ENCODE results near the gene JAG2. TPM values are rescaled to one million over a fixed set of nuclear protein-coding genes. Genes with fewer than 3 reads are reported as not detected.

The JAG2 gene
- total RNA-seq, 1 experiment from 2014 or later, result 12.2 TPM

- Mint-ChIP-seq H3K27me3 (ENCODE audit: low read depth) (no peaks in the 10 kb centered on the region), H3K9me3 (no peaks in the 10 kb centered on the region), H3K4me1 (no peaks in the 10 kb centered on the region), H3K27ac (peak overlapping the region; percentile 78; the same call in 1 of the 2 replicates), H3K4me3 (no peak overlapping the region), H3K36me3 (no peaks in the 10 kb centered on the region)
- ChIA-PET POLR2A (no interaction called here), CTCF (interaction anchor here (1.0 to 1.2 kb wide), 2 partner anchors 9 to 143 kb away, joined by 3 read pairs; no protein-coding TSS in a partner anchor)
- TF ChIP-seq, protein P1, sequence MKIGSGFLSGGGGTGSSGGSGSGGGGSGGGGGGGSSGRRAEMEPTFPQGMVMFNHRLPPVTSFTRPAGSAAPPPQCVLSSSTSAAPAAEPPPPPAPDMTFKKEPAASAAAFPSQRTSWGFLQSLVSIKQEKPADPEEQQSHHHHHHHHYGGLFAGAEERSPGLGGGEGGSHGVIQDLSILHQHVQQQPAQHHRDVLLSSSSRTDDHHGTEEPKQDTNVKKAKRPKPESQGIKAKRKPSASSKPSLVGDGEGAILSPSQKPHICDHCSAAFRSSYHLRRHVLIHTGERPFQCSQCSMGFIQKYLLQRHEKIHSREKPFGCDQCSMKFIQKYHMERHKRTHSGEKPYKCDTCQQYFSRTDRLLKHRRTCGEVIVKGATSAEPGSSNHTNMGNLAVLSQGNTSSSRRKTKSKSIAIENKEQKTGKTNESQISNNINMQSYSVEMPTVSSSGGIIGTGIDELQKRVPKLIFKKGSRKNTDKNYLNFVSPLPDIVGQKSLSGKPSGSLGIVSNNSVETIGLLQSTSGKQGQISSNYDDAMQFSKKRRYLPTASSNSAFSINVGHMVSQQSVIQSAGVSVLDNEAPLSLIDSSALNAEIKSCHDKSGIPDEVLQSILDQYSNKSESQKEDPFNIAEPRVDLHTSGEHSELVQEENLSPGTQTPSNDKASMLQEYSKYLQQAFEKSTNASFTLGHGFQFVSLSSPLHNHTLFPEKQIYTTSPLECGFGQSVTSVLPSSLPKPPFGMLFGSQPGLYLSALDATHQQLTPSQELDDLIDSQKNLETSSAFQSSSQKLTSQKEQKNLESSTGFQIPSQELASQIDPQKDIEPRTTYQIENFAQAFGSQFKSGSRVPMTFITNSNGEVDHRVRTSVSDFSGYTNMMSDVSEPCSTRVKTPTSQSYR (CRISPR knock-in tag; IDR thresholded peaks at IDR 0.05), result no peak
- TF ChIP-seq ZNF121 (CRISPR knock-in tag; IDR thresholded peaks at IDR 0.05) (no peak), CREM (CRISPR knock-in tag; IDR thresholded peaks at IDR 0.05) (no peak), AR (CRISPR knock-in tag; IDR thresholded peaks at IDR 0.05) (no peak), SMAD4 (CRISPR knock-in tag; IDR thresholded peaks at IDR 0.05) (no peak), ZNF512 (CRISPR knock-in tag; IDR thresholded peaks at IDR 0.05; ENCODE audit: borderline replicate concordance) (no peak), IRF1 (CRISPR knock-in tag; IDR thresholded peaks at IDR 0.05) (no peak), NR1H2 (CRISPR knock-in tag; IDR thresholded peaks at IDR 0.05) (no peak), CBFB (CRISPR knock-in tag; IDR thresholded peaks at IDR 0.05; ENCODE audit: low read depth) (no peak), NR3C1 (CRISPR knock-in tag; conservative IDR thresholded peaks at IDR 0.05; ENCODE audit: low read depth) (no peak), IRF2 (CRISPR knock-in tag; IDR thresholded peaks at IDR 0.05; ENCODE audit: borderline replicate concordance, low read depth) (no peak)
- TF ChIP-seq, protein P2, sequence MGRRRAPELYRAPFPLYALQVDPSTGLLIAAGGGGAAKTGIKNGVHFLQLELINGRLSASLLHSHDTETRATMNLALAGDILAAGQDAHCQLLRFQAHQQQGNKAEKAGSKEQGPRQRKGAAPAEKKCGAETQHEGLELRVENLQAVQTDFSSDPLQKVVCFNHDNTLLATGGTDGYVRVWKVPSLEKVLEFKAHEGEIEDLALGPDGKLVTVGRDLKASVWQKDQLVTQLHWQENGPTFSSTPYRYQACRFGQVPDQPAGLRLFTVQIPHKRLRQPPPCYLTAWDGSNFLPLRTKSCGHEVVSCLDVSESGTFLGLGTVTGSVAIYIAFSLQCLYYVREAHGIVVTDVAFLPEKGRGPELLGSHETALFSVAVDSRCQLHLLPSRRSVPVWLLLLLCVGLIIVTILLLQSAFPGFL (CRISPR knock-in tag; IDR thresholded peaks at IDR 0.05; ENCODE audit: borderline replicate concordance), result no peak
- ATAC-seq (no peak), DNase-seq (ENCODE audit: low spot score) (no peak)
Observed at GRCh38 chr14:105209091-105209490, 40.5 kb upstream of the JAG2 start.

DNA sequence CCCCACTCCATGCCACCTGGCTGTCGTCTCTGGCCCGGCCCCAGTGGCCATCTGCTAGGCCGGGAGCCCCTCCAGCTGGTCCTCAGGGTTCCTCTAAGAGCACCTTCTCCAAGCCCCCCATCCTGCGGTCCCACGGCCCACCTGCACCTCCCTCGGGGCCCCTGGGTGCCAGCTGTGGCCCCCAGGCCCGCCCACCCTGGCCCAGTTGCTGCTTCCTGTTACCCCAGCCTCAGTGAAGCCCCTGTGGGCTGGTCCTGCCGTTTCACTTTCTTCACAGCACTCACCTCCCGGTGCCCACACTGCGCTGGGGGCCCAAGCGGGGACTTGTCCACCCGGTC is 40.1 kb upstream of the JAG2 start:
- DNase-seq (ENCODE audit: low spot score), result no peak
- Mint-ChIP-seq H3K36me3 (no peaks in the 10 kb centered on the region), H3K9me3 (no peaks in the 10 kb centered on the region), H3K4me1 (no peaks in the 10 kb centered on the region), H3K4me3 (no peak overlapping the region), H3K27ac (no peak overlapping the region; the same call in none of the 2 replicates), H3K27me3 (ENCODE audit: low read depth) (no peaks in the 10 kb centered on the region)
- POLR2A ChIA-PET, result no interaction called here
- no peak for ATAC-seq
- CTCF ChIA-PET, result interaction anchor here (1.0 to 1.2 kb wide), 2 partner anchors 9 to 143 kb away, joined by 3 read pairs; no protein-coding TSS in a partner anchor
- no peak for TF ChIP-seq ZNF263 (CRISPR knock-in tag; IDR thresholded peaks at IDR 0.05; ENCODE audit: low read depth)
- no peak for TF ChIP-seq ZBTB21 (CRISPR knock-in tag; IDR thresholded peaks at IDR 0.05; ENCODE audit: borderline replicate concordance)
- no peak for TF ChIP-seq USF2 (CRISPR knock-in tag; IDR thresholded peaks at IDR 0.05)
- TF ChIP-seq, protein P3, sequence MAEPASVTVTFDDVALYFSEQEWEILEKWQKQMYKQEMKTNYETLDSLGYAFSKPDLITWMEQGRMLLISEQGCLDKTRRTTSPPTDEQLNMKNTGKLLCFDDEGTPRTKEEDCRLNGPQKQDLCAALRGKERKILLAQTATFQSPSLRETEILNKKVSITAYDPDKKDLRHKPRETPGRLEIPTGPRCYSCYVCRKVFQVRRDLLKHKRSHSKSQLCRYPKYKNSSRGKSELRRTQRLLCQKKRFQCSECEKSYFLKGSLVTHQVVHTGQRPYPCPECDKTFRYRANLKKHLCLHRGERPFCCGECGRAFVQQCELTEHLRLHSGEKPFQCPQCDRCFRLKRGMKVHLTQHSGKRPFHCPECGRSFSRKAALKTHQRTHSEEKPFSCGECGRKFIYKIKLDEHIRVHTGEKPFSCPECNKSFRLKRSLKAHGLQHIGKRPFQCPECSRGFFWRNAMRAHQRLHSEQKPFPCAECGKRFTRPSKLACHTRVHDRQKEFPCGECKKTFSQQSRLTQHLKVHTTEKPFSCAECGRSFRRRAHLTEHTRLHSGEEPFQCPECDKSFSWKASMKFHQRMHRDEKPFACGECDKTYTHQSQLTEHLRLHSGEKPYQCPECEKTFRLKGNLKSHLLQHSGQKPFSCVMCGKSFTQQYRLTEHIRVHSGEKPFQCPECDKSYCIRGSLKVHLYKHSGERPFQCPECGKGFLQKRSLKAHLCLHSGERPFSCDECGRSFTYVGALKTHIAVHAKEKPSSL (CRISPR knock-in tag; conservative IDR thresholded peaks at IDR 0.05), result no peak
- no peak for TF ChIP-seq IRF1 (CRISPR knock-in tag; IDR thresholded peaks at IDR 0.05)
- TF ChIP-seq, protein P4, sequence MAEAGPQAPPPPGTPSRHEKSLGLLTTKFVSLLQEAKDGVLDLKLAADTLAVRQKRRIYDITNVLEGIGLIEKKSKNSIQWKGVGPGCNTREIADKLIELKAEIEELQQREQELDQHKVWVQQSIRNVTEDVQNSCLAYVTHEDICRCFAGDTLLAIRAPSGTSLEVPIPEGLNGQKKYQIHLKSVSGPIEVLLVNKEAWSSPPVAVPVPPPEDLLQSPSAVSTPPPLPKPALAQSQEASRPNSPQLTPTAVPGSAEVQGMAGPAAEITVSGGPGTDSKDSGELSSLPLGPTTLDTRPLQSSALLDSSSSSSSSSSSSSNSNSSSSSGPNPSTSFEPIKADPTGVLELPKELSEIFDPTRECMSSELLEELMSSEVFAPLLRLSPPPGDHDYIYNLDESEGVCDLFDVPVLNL (CRISPR knock-in tag; IDR thresholded peaks at IDR 0.05; ENCODE audit: borderline replicate concordance, low read depth), result no peak
- TF ChIP-seq ZNF317 (CRISPR knock-in tag; IDR thresholded peaks at IDR 0.05; ENCODE audit: borderline replicate concordance, low read depth), result no peak

Data from WTC11 (cell line).